ENCODE measurements around the gene CCNE1.

The CCNE1 gene

DNA sequence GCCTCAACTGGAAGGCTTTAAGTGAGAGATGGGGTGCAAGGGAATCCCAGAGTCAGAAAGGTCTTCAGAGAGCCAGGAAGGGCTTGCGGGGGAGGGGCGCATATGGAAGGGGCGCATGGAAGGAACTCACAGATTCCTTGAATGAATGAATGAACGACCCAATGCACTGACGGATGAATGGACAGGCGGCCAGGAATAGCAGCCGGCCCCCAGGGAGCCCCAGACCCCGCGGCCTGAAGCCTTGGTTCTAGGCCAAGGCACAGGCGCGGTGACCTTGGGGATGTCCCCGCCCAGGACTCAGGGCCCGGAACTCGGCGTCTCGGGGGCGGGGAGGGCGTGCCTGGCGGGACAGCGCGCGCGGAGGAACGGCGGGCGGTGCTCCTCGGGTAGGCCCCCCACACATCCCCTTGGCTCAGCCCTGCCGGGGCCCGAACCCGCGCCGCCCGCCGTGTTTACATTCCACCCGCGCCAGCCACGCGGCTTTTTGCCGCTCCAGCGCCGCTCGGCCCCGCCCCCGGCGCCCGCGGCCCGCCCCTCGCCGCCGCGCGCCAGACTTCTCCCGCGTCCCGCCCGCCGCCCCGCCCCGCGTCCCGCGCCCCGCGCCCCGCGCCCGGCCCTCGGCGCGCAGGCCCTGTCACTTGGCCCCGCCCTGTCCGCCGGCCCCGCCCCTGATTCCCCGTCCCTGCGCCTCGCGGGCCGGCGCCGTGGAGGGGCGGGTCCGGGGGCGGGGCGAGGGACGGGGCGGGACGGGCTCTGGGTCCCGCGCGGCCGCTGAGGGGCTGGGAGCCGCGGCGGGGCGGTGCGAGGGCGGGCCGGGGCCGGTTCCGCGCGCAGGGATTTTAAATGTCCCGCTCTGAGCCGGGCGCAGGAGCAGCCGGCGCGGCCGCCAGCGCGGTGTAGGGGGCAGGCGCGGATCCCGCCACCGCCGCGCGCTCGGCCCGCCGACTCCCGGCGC lies at the start of gene CCNE1 (continued):
- TF ChIP-seq PRDM10 (tag by site-specific recombination; IDR thresholded peaks at IDR 0.05) (peak; percentile 88), TSHZ1 (tag by site-specific recombination; IDR thresholded peaks at IDR 0.05; ENCODE audit: borderline replicate concordance) (no peak; the same call in 1 of the 2 replicates), ZNF37A (tag by site-specific recombination; IDR thresholded peaks at IDR 0.05) (no peak), ZSCAN4 (tag by site-specific recombination; IDR thresholded peaks at IDR 0.05) (0 out of 2 replicates have a peak, but pooled peaks have one; percentile 35), MEIS1 (CRISPR knock-in tag; IDR thresholded peaks at IDR 0.05; ENCODE audit: borderline replicate concordance) (no peak), KLF9 (tag by site-specific recombination; IDR thresholded peaks at IDR 0.05; ENCODE audit: low read depth) (peak; percentile 96), ZNF24 (tag by site-specific recombination; IDR thresholded peaks at IDR 0.05) (peak; percentile 98), SCRT1 (tag by site-specific recombination; IDR thresholded peaks at IDR 0.05; ENCODE audit: borderline replicate concordance) (no peak), KLF16 (tag by site-specific recombination; IDR thresholded peaks at IDR 0.05) (peak; percentile 93), GLI2 (tag by site-specific recombination; IDR thresholded peaks at IDR 0.05; ENCODE audit: borderline replicate concordance, low read depth) (no peak), ZFHX2 (tag by site-specific recombination; conservative IDR thresholded peaks at IDR 0.05) (peak; percentile 93), ZFP69B (tag by site-specific recombination; IDR thresholded peaks at IDR 0.05) (peak; percentile 79), ZNF704 (tag by site-specific recombination; IDR thresholded peaks at IDR 0.05) (no peak), ZBTB6 (tag by site-specific recombination; IDR thresholded peaks at IDR 0.05) (peak; percentile 86), ZNF561 (tag by site-specific recombination; IDR thresholded peaks at IDR 0.05; ENCODE audit: borderline replicate concordance) (peak; percentile 96), ZNF423 (tag by site-specific recombination; IDR thresholded peaks at IDR 0.05) (0 out of 2 replicates have a peak, but pooled peaks have one; percentile 41), ZNF785 (tag by site-specific recombination; IDR thresholded peaks at IDR 0.05) (peak; percentile 83), ZNF324 (tag by site-specific recombination; IDR thresholded peaks at IDR 0.05) (peak; percentile 93), SCRT2 (tag by site-specific recombination; IDR thresholded peaks at IDR 0.05) (peak; percentile 14; the same call in 1 of the 2 replicates), ZBTB26 (tag by site-specific recombination; optimal IDR thresholded peaks at IDR 0.05) (peak; percentile 94), ZNF398 (tag by site-specific recombination; IDR thresholded peaks at IDR 0.05) (peak; percentile 83)
- TF ChIP-seq, protein P1, sequence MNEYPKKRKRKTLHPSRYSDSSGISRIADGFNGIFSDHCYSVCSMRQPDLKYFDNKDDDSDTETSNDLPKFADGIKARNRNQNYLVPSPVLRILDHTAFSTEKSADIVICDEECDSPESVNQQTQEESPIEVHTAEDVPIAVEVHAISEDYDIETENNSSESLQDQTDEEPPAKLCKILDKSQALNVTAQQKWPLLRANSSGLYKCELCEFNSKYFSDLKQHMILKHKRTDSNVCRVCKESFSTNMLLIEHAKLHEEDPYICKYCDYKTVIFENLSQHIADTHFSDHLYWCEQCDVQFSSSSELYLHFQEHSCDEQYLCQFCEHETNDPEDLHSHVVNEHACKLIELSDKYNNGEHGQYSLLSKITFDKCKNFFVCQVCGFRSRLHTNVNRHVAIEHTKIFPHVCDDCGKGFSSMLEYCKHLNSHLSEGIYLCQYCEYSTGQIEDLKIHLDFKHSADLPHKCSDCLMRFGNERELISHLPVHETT (tag by site-specific recombination; IDR thresholded peaks at IDR 0.05), result peak; percentile 31; the same call in 1 of the 2 replicates

Measured in HEK293 (cell line).